ENCODE results near the gene GKN1.
A peak's percentile ranks its signal among the peaks of the same experiment; 100 is the strongest.

The GKN1 gene

DNA sequence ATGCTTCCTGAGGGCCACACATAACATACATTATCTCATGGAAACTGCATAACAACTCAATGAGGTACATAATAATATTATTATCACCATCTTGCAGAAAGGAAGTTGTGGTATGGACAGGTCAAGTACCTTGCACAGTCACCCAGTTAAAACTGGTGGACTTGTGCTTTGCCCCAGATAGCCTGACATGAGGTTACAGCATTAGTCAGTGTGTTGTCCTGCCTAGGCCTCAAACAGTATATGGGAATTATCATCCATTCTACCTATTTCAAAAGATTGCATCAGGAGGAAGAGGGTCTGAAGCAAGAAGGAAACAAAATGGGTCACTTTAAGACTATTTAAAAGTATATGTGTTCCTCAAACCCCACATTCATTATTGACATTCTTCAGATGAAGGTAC is 33.2 kb downstream of the GKN1 start:
- no peak for DNase-seq (ENCODE audit: low spot score)

DNA sequence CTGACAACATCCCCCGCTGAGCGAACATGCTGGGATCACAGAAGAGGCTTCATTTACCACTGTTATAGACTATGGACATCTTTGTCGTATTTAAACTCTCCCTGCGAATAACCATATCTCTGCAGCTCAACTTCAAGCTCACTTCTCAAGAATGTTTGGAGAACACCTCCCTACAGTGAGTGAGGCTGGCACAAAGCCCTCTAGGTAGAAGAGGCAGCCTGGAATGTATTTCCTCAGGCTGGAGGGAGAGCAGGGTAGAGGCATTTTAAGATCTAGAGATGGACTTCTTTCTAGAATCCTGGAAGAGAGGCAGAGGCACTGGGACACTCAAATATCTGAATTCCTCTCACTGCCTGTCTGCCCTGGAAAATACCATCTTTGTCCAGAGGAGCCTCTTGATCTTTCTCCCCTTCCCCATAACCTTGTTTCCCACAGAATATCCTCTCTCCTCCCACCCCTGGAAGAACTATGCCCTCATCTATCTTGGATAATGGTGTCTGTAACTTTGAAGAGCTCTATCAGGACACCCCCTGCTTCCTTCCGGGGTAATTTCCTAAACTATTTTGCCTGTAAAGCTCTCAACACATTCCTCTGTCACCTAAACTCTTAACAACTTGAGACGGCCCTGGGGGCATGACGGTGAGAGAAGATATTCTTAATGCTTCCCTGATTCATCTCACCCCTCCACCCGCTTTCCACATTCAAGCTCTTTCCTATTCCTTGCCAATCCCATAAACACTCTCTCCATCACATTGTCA is 36.2 kb downstream of the GKN1 start:
- DNase-seq (ENCODE audit: low spot score), result no peak

DNA sequence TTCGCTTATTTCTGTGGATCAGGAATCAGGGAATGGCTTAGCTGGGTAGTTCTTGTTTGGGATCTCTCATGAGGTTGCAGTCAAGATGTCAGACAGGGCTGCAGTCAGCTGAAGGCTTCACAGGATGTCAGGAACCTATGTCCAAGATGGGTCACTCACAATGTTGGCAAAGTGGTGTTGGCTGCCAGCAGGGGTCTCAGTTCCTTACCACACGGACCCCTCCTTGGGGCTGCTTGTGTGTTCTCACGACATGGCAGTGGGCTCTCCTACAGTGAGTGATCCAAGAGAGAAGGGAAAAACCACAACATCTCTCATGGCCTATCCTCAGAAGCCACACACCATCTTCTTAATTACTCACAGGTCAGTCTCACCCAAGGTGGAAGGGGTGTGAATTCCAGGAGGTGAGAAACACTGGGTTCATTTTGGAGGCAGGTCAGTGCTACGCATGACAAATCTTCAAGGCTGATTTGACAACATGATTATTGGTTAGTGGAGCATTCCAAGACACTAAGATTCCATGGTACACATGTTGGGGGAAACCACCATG is 37.2 kb downstream of the GKN1 start:
- no peak for DNase-seq (ENCODE audit: low spot score)

DNA sequence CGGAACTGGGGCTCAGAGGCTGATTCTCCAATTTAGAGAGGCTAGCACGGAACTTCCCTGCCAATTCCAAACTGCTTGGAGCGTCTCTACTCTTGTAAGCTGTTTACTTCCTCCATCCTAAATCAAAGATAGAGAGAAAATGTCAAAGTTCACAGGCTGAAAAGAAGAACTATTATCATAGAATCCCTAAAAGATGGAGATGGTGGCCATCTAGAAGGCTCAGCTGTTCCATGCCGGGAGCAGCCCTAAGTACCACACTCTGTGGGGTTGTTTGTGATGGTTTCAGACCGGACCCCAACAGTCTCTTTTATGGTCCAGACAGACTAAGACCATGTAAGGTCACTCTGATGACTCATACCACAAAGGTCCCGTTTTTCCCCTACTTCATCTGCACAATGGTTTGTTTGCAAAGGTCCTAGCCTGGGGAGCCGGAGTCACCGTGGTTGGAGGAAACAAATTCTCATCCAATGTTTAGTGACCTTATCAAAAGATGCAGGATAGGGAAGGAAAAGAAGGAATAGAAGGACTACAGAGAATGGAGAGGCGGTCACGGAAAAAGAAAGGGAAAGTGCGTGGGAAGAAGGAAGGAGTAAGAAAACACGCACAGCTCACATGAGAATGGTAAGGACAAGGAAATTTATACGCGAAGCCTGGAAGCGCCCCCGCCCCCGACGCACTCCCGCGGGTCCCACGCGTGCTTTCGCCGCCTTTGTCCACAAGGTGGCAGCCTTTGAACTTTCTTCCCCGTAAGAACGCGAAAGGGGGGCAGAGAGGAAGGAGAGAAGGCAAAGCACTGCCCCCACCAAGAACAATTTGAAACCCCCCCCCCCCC is 38.1 kb downstream of the GKN1 start:
- peak; percentile 9 for DNase-seq (ENCODE audit: low spot score)

DNA sequence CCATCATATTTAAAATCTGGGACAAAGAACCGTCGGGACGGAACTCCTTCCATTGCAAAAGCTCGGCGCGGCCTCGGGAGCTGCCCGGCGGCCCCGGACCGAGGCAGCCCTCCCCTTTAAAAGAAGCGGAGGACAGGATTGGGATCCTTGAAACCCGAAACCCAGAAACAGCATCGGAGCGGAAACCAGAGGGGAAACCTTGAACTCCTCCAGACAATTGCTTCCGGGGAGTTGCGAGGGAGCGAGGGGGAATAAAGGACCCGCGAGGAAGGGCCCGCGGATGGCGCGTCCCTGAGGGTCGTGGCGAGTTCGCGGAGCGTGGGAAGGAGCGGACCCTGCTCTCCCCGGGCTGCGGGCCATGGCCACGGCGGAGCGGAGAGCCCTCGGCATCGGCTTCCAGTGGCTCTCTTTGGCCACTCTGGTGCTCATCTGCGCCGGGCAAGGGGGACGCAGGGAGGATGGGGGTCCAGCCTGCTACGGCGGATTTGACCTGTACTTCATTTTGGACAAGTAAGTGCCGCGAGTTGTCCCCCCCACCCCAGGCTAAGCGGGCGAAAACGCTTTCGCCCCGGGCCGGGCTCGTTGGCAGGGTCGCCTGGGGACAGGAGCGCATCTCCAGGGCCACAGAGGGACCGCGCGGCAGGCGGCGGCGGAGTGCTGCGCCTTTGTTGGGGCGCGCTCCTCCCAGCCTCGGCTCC is 38.9 kb downstream of the GKN1 start, which contains the start of gene ANTXR1:
Gene ANTXR1 (plus strand): TSS at position 38 of the 698 bp plus-strand sequence. CDS start 321 bp downstream, at position 359.
- no peak for DNase-seq (ENCODE audit: low spot score)

DNA sequence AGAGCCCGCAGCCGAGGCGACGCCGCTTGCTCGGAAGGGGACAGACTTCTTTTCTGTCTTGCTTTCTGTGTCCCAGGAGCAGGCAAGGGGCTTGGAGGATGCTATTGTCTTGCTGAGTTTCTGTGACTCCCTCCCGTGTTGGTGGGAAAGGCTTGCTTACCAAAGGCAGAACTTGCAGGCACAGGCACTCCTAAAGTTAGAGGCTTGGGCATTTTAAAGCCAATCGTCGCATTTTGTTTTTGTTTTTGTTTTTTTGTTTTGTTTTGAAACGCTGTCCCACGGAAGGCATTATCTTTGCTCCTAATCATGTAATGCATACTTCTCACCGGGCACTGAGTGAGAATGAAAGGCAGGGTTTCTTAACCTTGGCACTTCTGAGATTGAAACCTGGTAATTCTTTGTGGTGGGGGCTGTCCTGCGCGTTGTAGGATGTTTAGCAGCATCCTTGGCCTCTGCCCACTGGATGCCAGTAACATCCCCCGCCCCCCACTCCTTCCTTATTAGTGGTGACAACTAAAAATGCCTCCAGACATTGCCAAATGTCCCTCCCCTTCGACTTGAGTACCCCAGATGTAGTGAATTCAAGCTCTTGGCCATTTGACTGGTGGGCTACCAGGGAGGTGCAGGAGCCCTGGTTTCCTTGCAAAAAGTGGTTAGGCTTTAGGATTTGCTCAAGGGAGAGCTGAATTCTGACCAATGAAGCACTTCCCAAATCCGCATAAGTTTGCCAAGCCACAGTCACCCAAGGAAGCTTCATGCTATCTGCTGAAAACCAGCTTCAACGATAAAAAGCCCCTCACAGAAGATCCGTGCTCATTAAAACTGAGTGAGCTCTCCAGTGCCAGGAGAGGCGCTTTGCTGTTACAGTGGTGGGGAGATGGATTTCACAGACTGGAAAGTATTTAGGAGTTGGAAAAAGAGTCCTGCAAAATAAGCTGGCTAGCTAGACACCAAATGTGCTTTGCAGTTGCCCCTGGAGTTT is 39.7 kb downstream of the GKN1 start:
- DNase-seq (ENCODE audit: low spot score), result peak; percentile 22

DNA sequence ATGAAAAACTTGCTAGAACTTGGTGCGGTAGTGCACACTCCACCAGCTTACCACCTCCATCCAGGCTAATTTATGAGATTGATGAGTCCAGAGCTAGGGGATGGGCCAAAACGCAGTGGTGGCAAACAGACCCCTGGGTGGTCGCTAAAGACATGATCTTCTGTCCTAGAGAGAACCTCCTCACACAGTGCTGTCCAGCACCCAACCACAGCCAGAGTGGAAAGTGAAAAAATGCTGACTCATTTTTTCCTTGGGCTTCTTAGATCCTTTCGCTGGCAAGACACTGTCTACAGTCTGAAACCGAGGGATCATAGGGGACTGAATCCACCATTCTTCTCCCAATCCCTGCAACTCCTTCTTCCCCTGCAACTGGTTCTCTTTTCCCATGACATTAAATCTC is 42.6 kb downstream of the GKN1 start:
- DNase-seq (ENCODE audit: low spot score), result no peak

DNA sequence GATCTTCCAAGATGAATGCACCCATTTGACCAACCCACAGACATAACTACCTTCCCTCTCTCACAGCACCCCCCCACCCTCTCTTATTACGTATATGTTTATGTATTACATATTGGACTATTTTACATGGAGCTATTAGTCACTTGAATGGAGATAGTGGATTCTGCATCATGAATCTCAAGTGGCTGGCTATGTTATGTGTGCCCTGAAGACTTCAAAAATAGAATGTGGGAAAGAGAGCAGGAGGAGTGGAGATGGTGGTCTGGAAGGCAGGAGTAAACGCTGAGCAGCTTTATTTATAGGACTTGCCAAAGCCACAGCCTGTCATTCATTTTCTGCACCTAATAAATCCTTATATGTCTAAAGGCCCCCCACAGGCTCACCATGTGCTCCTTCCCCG is 43.4 kb downstream of the GKN1 start:
- no peak for DNase-seq (ENCODE audit: low spot score)

DNA sequence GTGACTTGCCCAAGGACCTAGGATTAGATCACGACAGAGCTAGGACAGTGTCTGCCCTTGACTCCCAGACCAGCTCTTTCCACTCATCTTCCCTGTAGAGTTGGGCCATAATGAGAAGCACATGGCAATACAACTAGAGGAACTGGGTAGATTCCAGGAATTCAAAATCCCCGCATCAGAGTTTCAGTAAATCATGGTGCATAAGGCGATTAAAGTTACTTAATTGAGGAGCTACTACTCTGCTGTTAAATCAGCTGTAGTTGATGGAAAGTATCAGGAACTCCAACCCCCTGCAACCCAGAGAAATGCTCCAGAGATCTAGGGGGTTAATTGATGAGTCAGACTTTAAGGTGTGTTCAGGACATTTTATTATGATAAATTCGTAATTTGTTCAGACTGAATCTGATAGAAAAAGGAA is 44.3 kb downstream of the GKN1 start:
- DNase-seq (ENCODE audit: low spot score), result no peak

DNA sequence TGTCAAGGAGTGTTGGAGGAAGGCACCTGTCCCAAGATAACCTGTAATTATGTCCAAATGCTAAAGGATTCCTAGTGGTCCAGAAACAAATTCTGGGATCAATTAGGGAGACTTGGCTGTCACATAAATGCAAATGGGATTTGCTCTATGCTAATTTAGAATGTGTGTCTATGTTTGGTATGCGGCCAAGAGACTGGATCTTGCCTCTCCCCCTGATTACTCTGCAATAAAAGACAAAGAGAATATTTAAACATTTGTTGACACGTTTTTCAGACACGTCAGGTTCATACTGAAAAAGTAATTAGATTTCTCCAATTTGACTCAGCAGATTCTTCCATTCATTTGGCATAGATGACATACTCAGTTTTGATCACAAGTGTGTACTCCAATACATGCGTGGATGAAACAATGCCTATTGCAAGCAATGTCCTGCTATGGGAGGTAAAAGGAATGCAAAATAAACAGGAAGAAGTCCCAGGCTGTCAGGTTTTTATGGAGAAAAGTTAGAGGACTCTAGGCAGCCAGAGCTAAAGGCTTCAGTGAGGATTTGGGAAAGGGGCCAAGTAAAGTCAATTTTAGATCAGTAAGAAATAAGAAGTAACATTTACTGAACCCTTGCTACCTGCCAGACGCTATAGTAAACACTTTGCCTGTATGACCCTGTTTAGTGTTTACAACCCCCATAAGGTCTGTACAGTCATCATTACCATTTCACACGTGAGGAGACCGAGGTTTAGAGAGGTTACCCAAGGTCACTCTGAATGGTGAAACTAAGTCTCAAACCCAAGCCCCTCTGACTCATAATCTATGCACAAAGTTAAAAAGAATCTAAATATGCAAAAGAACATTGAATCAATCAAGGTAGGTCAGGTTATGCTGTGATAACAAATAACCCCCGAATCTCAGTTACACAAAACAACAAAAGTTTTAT is 46.3 kb downstream of the GKN1 start:
- no peak for DNase-seq (ENCODE audit: low spot score)

DNA sequence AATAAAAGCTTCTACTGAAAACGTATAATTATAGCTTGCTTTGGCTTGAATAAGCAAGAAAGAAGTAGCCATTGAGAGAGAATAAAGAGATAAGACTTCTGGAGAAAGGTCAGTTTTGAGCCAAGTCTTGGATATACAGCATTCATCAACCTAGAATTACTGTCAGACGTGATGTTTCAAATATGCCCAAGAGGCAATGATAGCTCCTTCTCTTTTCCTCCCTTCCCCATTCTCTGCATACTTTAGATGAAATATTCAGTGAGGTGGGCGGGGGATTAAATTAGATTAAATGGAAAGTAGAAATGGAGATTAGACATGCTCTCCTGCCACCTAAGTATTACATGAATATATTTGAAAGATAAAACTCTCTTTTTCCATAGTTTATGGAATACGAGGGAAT is 47.3 kb downstream of the GKN1 start:
- no peak for DNase-seq (ENCODE audit: low spot score)

DNA sequence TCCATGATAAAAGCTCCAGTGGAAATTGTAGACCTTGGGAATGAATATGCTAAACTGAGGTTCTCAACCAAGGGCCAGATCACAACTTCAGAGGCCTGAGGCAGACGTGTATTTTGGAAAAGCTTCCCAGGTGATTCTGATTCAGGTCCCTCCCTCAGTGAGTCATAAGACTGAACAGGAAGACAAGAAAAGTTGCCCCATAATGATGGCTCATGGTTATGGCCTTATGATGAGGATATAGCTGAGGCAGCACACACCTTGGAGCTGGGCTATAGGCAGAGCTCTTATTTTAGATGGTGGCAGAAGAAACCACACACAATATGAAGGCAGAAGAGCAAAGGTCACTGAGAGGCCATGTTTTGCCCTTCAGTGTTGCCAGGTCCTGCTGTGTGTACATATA is 48.1 kb downstream of the GKN1 start:
- no peak for DNase-seq (ENCODE audit: low spot score)

DNA sequence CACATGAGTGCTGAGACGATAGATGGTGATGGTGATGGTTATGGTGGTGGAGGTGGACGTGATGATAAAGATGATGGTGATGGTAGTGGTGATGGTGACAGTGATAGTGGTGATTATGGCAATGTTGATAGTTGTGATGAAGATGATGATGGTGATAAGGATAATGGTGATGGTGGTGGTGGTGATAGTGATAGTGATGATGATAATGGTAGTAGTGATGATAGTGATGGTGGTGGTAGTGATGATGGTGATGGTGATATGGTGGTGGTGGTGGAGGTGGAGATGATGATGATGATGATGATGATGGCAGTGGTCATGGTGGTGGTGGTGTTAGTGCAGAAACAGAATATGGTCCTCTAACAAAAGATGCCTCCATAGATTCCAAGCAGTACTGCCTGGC is 48.8 kb downstream of the GKN1 start:
- DNase-seq (ENCODE audit: low spot score), result no peak

DNA sequence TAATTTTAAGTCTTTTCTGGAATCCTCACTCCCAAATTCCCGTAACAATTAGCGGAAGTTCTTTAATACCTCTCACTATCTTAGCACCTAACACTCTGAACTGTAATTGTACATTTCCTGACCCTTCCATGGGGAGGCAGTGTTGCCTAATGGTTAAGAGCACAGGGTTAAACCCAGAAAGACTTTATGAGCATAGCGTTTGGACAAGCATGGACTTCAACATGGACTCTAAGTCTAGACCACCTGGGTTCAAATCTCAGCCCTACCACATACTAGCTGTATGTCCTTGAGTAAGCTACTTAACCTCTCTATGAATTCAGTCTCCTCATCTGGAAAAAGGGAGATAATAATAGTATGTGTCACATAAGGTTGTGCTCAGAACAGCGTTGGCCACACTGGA is 51.6 kb downstream of the GKN1 start:
- peak; percentile 52 for DNase-seq (ENCODE audit: low spot score)

DNA sequence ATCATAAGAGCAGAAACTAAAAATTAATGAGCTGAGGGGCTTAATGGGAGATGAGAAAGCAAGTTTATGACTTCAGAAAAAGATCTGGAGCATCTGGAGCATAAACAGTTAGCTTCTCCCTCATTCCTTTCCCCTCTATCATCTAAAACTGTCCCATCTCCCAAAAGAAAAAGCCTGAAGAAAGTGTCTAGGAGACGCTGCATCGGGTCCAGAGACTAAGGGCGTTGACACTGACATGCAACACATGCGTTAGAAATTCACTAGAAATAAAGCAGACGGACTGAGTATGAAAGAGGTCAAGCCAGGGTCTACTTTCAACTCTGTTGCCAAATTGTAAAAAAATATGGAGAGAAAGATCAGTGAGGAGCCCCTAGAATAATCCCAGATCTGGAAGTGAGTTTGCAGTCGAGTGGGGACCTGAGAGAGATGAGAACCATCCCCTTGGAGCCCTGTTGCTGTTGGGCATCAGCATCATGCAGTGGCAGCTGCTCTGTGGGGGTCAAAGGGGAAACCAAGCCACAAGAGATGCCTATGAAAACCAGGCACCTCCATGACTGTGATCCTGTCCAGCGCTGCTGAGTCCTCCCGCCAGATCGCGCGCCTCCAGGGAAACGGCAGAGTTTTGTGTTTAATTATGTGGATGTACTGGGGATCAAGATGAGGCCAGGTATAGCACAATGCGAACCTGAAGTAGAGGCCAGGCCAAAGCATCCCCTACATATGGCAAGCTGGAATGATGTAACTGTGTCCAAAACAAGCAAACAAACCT is 52.4 kb downstream of the GKN1 start:
- no peak for DNase-seq (ENCODE audit: low spot score)

Measured in activated CD4-positive, alpha-beta T cell treated with anti-CD3 and anti-CD28 coated beads, Interleukin-2, Interleukin-4, amounts not matched to agents 100 ng/mL and 50 ng/mL, durations not matched to agents 16 hours and 8 hours (primary cell).